Natural killer cell treated with Interleukin-12 subunit alpha and Interleukin-12 subunit beta and Interleukin-15 and Interleukin-18, amount 100 ng/mL, for 72 hours (primary cell): ENCODE measurements around the gene EPHA5. TPM values are rescaled to one million over a fixed set of nuclear protein-coding genes. Genes with fewer than 3 reads are reported as not detected.

ENCODE experiments used
- ATAC-seq, 2 donors: fragments of 150-1000 bp; cut with Tn5 transposase in 1 of 2; sonication (Bioruptor Pico), chemical (Tn5 transposase) in 1 of 2; 2 replicates each; pipeline ENCODE4 v1.10.0; 2021
- DNase-seq: peaks from one replicate; pipeline ENCODE4 v3.0.0; 2022; ENCODE audit warnings: low spot score
- H3K27ac Mint-ChIP-seq, 2 donors: 1 replicate in 1 of 2; 2 replicates in 1 of 2; pipeline ENCODE4 v1.8.0; 2022; ENCODE audit warnings: mixed read lengths in 2 of 2, mild to moderate bottlenecking in 1 of 2, moderate library complexity in 1 of 2
- H3K27me3 Mint-ChIP-seq, 2 donors: 1 replicate in 1 of 2; 2 replicates in 1 of 2; pipeline ENCODE4 v1.8.0; 2022; ENCODE audit warnings: mixed read lengths in 2 of 2
- H3K36me3 Mint-ChIP-seq: one replicate; pipeline ENCODE4 v1.8.0; 2022; ENCODE audit warnings: mixed read lengths
- H3K4me1 Mint-ChIP-seq, 2 donors: 1 replicate in 1 of 2; 2 replicates in 1 of 2; pipeline ENCODE4 v1.8.0; 2022; ENCODE audit warnings: low read depth in 2 of 2, mixed read lengths in 2 of 2, mild to moderate bottlenecking in 1 of 2
- H3K4me3 Mint-ChIP-seq: one replicate; pipeline ENCODE4 v1.8.0; 2022; ENCODE audit warnings: mixed read lengths
- H3K9me3 Mint-ChIP-seq: 2 replicates; pipeline ENCODE4 v1.8.0; 2022; ENCODE audit warnings: mixed read lengths
- total RNA-seq, 2 donors: library from RNA; stranded (reverse); gene quantifications; one replicate each; pipeline ENCODE4 v1.2.3, GENCODE V29; 2022

EPHA5 gene
- total RNA-seq, 2 donors from 2014 or later, result not detected

DNA sequence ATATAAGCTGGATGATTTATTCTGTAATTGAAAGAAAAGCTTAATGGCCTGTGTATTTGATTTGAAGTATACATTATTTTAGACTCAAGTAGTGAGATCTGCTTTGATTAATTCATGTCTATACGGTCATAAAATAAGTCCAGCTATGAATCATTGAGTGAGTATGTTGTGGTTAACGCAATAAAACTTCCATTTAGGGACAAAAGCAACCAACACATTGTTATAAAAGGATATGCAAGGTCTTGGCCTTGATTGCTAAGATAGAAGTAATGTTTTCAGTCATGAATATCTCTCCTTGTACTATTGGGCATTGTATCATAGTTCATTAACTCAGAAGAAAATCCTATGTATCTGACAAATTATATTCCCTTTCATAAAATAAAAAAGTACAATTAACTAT, 162.1 kb downstream of the EPHA5 start:
- Mint-ChIP-seq H3K27ac (no peak overlapping the region), H3K4me3 (no peak overlapping the region), H3K36me3 (no peaks in the 10 kb centered on the region), H3K9me3 (peaks cover 3% of the 10 kb centered on the region), H3K4me1 (no peaks in the 10 kb centered on the region), H3K27me3 (no peaks in the 10 kb centered on the region)
- DNase-seq (no peak), ATAC-seq (no peak)

DNA sequence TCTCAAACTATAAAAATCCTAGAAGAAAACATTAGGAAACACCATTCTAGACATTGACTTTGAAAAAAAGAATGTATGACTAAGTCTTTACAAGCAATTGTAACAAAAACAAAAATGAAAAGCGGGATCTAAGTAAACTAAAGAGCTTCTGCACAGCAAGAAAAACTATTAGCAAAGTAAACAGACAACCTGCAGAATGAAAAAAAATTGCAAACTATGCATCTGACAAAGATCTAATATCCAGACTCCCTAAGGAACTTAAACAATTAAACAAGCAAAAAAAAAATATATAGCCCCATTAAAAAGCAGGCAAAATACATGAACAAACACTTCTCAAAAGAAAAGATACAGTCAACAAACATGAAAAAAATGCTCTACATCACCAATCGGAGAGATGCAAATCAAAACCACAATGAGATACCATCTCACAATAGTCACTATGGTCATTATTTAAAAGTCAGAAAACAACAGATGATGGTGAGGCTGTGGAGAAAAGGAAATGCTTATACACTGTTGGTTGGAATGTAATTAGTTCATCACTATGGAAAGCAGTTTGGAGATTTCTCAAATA, 168.1 kb downstream of the EPHA5 start:
- H3K27me3 Mint-ChIP-seq, result no peaks in the 10 kb centered on the region
- no peaks in the 10 kb centered on the region for H3K4me1 Mint-ChIP-seq
- H3K27ac Mint-ChIP-seq, result no peak overlapping the region
- no peak for DNase-seq
- peaks cover 17% of the 10 kb centered on the region for H3K9me3 Mint-ChIP-seq
- H3K36me3 Mint-ChIP-seq, result no peaks in the 10 kb centered on the region
- no peak for ATAC-seq
- no peak overlapping the region for H3K4me3 Mint-ChIP-seq

DNA sequence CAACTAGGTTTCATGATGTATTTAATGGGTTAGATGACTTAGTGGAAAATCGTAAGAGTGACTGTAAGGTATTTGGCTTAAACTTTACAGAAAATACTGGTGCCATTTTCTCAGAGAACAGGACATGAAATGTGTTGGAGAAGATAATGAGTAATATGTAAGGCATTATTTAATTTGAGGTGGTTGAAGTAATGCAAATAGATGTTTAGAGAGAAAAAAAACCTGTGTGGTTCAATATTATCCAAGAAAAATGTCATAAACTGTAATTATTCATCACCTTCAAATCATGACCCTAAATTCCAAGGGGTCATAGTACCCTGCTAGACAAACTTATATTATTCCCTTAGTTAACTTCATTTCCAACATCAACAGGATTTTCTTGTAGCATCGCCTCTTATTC, 171.7 kb downstream of the EPHA5 start:
- ATAC-seq, result no peak

DNA sequence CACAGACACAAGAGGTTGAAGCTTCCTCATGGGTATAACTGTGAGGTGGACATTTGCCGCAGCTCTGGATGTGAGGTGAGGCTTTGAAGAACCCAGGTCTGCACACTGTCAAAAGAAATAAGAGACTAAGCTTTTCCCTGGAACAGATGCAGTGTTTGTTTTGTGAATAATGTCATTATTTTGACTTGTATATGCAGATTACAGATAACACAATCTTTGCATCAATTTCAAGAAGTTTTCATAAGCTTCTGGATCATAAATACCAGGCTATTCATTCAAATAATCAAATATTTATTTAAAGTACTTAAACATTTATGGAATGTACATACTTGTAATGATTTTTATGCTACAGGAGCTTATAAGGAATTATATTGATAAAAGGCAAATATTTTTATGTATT, 174.8 kb downstream of the EPHA5 start:
- DNase-seq (no peak), ATAC-seq (no peak)
- H3K9me3 Mint-ChIP-seq, result peaks cover 11% of the 10 kb centered on the region
- no peak overlapping the region for H3K4me3 Mint-ChIP-seq
- H3K36me3 Mint-ChIP-seq, result no peaks in the 10 kb centered on the region
- no peaks in the 10 kb centered on the region for H3K27me3 Mint-ChIP-seq
- H3K4me1 Mint-ChIP-seq, result no peaks in the 10 kb centered on the region
- no peak overlapping the region for H3K27ac Mint-ChIP-seq

More for the DNA sequence above, 171.7 kb downstream of the EPHA5 start:
- no peak for DNase-seq
- Mint-ChIP-seq H3K36me3 (no peaks in the 10 kb centered on the region), H3K27ac (no peak overlapping the region), H3K4me3 (no peak overlapping the region), H3K9me3 (peaks cover 18% of the 10 kb centered on the region), H3K27me3 (no peaks in the 10 kb centered on the region), H3K4me1 (no peaks in the 10 kb centered on the region)

DNA sequence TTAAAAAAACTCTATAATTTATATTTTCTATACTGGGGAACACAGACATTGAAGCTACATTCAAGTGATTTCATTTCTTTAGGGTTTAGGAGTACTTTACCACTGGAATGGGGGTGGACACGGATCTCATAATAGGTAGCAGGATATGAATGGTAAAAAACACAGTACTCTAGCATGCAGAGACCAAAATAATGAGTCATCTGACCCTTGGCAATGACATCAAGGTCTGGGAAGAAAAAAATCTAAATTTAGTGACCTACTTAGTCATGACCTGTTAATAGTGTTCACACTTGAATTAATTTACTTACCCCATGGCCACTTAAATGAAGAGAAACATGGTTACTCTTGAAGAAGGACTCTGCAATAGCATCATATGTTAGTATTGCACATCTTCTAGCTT, 187.9 kb downstream of the EPHA5 start:
- no peak for DNase-seq
- H3K27me3 Mint-ChIP-seq, result no peaks in the 10 kb centered on the region
- no peaks in the 10 kb centered on the region for H3K36me3 Mint-ChIP-seq
- no peak for ATAC-seq
- no peak overlapping the region for H3K27ac Mint-ChIP-seq
- H3K4me1 Mint-ChIP-seq, result no peaks in the 10 kb centered on the region
- peaks cover 11% of the 10 kb centered on the region for H3K9me3 Mint-ChIP-seq
- H3K4me3 Mint-ChIP-seq, result no peak overlapping the region

DNA sequence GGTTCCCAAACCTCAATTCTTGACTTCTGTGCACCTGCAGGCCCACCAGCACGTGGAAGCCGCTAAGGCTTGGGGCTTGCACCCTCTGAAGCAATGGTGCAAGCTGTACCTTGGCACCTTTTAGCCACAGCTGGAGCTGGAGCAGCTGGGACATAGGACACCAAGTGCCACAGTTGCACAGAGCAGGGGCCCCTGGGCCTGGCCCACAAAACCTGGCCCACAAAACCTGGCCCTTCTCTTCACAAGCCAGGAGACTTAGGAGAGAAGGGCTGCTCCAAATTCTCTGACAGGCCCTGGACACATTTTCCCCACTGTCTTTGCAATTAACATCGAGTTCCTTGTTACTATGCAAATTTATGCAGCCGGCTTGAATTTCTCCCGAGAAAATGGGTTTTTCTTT, 197.8 kb downstream of the EPHA5 start:
- Mint-ChIP-seq H3K9me3 (peaks cover 12% of the 10 kb centered on the region), H3K4me1 (no peaks in the 10 kb centered on the region), H3K27me3 (no peaks in the 10 kb centered on the region), H3K27ac (no peak overlapping the region), H3K4me3 (no peak overlapping the region), H3K36me3 (peaks cover 13% of the 10 kb centered on the region)
- ATAC-seq (no peak), DNase-seq (no peak)

DNA sequence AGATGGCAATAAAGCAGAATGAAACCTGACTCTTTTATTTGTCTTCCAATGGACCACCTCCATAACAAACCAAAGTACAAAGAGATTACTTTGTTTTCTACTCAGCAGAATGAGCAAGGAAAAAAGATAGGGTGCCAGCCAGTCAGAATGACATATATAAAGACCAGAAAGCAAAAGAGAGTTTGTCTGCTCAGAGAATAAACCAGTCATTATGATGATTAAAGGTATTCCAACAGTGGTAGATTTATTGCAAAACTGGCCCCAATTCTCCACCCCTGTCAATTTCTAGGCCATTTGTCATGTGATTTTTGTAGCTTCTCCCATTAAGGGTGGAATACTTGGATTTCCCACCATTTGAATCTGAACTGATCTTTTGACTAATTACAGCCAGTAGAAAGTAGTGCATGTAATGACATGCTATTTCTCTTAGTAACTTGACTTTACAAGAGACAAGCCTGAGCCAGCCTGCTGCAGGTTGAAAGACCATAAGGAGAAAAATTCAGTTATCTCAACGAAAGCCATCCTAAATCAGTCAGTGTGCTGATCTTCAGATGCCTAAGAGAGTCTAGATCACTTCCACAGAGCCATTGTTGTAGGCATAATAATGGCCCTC, 203.1 kb downstream of the EPHA5 start:
- Mint-ChIP-seq H3K36me3 (peaks cover 4% of the 10 kb centered on the region), H3K9me3 (peaks cover 6% of the 10 kb centered on the region), H3K27ac (no peak overlapping the region), H3K4me1 (no peaks in the 10 kb centered on the region), H3K27me3 (no peaks in the 10 kb centered on the region), H3K4me3 (no peak overlapping the region)
- ATAC-seq (no peak), DNase-seq (no peak)

DNA sequence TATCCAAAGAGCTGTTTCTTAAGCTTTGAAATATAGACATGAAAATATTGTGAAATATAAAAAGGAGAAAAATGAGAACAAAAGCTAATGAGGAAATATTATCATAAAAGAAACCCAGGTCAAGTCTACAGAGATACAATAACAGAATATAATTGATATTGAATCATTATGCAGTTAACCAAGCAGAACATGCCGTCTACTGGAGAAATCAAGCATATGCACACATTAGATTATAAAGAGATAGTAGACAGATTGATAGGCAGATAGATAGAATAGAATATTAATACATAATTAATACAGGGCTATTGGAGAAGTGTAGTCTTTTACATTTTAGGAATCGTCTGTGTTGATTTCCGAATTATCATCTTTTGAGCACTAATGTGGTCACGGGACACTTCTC, 208.5 kb downstream of the EPHA5 start:
- Mint-ChIP-seq H3K36me3 (peaks cover 4% of the 10 kb centered on the region), H3K9me3 (peaks cover 6% of the 10 kb centered on the region)

DNA sequence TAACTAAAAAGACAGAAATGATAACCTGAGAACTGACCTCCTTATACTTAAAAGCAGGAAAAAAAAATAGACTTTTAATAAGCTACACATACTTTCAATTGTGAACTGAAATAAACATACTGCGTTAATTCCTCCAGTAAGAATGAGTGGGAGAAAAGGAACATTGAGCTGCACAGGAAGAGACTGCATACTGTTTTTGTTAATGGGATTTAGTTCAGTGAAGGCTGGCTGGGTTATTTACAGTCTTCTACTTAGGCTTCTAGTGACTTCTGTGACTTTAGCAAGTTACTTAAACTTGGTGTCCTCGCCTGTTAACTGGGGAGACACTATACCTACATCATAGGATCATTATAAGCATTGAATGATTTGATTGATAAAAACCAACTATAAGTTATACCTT, 213.3 kb downstream of the EPHA5 start:
- DNase-seq (no peak), ATAC-seq (no peak)
- H3K27me3 Mint-ChIP-seq, result no peaks in the 10 kb centered on the region
- no peaks in the 10 kb centered on the region for H3K36me3 Mint-ChIP-seq
- H3K4me3 Mint-ChIP-seq, result no peak overlapping the region
- no peaks in the 10 kb centered on the region for H3K9me3 Mint-ChIP-seq
- no peak overlapping the region for H3K27ac Mint-ChIP-seq
- H3K4me1 Mint-ChIP-seq, result no peaks in the 10 kb centered on the region

More for the DNA sequence above, 208.5 kb downstream of the EPHA5 start:
- Mint-ChIP-seq H3K27ac (no peak overlapping the region), H3K4me1 (no peaks in the 10 kb centered on the region), H3K4me3 (no peak overlapping the region), H3K27me3 (no peaks in the 10 kb centered on the region)
- no peak for ATAC-seq
- DNase-seq, result no peak

DNA sequence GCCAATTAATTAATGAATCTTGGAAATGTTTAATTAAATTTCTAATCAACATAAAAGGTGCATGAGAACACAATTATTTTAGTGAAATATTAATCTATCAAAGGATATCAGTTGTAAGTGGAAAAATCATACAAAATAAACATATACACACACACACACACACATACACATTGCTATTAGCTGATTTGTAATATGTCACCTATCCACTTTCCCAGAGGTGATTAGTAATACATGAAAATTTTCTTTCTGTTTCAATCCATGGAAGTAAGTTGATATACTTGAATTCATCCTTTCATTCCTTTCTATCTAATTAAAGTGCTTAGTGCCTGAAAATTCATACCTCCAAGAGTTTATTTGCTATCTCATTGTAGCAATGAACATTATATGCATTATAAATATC, 213.7 kb downstream of the EPHA5 start:
- Mint-ChIP-seq H3K36me3 (no peaks in the 10 kb centered on the region), H3K27ac (no peak overlapping the region), H3K27me3 (no peaks in the 10 kb centered on the region), H3K4me1 (no peaks in the 10 kb centered on the region), H3K9me3 (no peaks in the 10 kb centered on the region), H3K4me3 (no peak overlapping the region)
- DNase-seq (no peak), ATAC-seq (no peak)

DNA sequence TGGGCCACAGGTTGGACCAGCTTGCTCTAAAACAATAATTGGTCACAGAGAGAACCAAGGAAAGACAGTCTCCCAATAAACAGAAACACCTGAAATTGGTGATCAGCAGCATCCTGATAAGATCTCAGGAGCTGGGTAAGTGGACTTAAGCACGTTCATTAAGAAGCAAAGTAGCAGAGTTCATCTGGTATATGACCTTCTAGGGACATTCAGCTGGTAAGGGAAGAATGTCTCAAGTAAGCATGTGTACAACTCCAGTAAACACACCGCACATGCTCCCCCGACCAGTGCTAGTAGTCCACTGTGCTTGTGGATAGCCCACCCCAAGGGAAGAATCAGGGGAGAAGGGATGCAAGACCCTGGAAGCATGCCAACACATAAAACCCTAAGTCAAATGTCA, 216.9 kb downstream of the EPHA5 start:
- Mint-ChIP-seq H3K27me3 (no peaks in the 10 kb centered on the region), H3K4me3 (no peak overlapping the region), H3K9me3 (no peaks in the 10 kb centered on the region), H3K27ac (no peak overlapping the region), H3K36me3 (no peaks in the 10 kb centered on the region), H3K4me1 (no peaks in the 10 kb centered on the region)
- no peak for ATAC-seq
- no peak for DNase-seq

DNA sequence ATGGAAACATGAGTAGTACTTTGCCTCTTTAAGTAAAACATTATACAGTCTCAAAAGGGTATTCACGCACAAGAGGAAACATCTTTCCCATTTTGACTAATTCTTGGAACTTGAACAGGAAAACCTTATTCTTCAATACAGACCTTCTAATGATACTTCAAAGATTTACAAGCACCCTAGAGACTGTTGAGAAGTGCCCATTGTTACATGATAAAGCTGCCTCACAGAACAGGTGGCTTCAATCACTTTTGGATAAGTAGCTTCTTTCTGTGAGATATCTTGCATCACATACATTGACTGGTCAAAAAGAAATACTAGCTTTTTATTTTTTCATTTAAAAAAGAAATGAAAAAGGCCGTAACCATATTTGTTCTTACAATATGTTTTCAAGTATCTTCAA, 219.4 kb downstream of the EPHA5 start:
- H3K27ac Mint-ChIP-seq, result no peak overlapping the region
- no peak for DNase-seq
- H3K36me3 Mint-ChIP-seq, result no peaks in the 10 kb centered on the region
- no peak for ATAC-seq
- no peaks in the 10 kb centered on the region for H3K9me3 Mint-ChIP-seq
- no peak overlapping the region for H3K4me3 Mint-ChIP-seq
- no peaks in the 10 kb centered on the region for H3K4me1 Mint-ChIP-seq
- no peaks in the 10 kb centered on the region for H3K27me3 Mint-ChIP-seq

DNA sequence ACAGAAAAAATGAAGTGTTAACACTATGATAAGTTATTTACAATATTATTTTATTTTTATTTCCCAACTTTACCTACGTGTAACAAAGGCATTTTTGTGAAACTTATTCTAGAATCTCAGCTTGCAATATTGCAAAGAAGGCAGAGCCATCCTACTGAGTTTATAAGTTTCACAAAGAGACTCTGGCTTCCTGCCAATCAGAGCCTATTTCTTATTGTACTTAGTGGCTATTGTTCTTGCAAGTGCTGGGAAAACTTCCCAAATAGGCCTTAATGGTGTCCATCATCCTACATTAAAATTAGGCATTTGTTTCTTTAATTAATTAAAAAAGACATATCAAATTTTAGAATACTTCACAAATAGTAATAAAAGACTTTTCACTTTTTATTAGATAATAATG, 233.2 kb downstream of the EPHA5 start:
- ATAC-seq (no peak), DNase-seq (no peak)
- H3K27me3 Mint-ChIP-seq, result no peaks in the 10 kb centered on the region
- no peaks in the 10 kb centered on the region for H3K4me1 Mint-ChIP-seq
- no peaks in the 10 kb centered on the region for H3K36me3 Mint-ChIP-seq
- no peak overlapping the region for H3K4me3 Mint-ChIP-seq
- H3K27ac Mint-ChIP-seq, result no peak overlapping the region
- peaks cover 6% of the 10 kb centered on the region for H3K9me3 Mint-ChIP-seq

DNA sequence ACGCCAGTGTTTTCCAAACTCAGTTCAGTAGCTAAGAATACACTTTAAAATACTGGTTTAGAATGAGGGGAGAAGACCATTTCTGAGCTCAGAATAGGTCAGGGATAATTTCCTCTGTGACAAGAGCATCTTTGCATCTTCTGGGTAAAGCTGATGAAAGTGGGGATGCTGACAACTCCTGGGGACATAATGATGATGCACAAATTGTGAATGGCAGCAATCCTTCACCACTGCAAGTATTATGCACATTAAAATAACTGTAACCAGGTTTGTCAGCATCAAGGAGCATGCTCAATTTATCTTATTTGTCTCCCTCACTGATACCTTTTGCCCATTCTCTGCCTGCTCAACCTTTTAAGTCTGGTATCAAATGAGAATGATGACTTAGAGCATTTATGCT, 248.2 kb downstream of the EPHA5 start:
- ATAC-seq (no peak), DNase-seq (no peak)
- peaks cover 13% of the 10 kb centered on the region for H3K9me3 Mint-ChIP-seq
- no peak overlapping the region for H3K4me3 Mint-ChIP-seq
- H3K27ac Mint-ChIP-seq, result no peak overlapping the region
- H3K27me3 Mint-ChIP-seq, result no peaks in the 10 kb centered on the region
- no peaks in the 10 kb centered on the region for H3K4me1 Mint-ChIP-seq
- no peaks in the 10 kb centered on the region for H3K36me3 Mint-ChIP-seq

DNA sequence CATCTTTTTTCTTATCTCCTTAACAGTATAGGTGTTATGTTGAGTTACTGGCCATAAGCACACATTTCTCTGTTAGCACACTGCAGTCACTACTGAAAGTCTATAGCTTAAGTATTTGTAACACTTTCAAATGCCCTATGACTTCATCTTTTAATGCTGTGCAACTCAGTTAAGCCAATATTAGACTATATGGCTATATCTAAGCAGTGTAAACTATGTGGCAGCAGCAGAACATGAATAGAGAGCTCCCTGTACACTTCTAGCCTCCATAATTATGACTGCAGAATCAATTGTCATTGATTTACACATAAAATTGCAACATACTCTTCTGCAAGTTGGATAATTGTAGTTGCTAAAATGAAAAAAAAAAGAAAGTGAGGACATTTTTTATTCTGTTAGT, 250.3 kb downstream of the EPHA5 start:
- no peak overlapping the region for H3K27ac Mint-ChIP-seq
- no peak overlapping the region for H3K4me3 Mint-ChIP-seq
- H3K27me3 Mint-ChIP-seq, result no peaks in the 10 kb centered on the region
- ATAC-seq, result no peak
- no peaks in the 10 kb centered on the region for H3K4me1 Mint-ChIP-seq
- no peaks in the 10 kb centered on the region for H3K36me3 Mint-ChIP-seq
- DNase-seq, result no peak
- H3K9me3 Mint-ChIP-seq, result peaks cover 9% of the 10 kb centered on the region
